ENCODE measurements around the gene PCSK7.
A peak's percentile ranks its signal among the peaks of the same experiment; 100 is the strongest.
"Not testable (repeated sequence)": the region's sequence is repeated elsewhere in the genome, so short reads cannot be mapped to it uniquely, and the experiment has no call there.

The PCSK7 gene, protein sequence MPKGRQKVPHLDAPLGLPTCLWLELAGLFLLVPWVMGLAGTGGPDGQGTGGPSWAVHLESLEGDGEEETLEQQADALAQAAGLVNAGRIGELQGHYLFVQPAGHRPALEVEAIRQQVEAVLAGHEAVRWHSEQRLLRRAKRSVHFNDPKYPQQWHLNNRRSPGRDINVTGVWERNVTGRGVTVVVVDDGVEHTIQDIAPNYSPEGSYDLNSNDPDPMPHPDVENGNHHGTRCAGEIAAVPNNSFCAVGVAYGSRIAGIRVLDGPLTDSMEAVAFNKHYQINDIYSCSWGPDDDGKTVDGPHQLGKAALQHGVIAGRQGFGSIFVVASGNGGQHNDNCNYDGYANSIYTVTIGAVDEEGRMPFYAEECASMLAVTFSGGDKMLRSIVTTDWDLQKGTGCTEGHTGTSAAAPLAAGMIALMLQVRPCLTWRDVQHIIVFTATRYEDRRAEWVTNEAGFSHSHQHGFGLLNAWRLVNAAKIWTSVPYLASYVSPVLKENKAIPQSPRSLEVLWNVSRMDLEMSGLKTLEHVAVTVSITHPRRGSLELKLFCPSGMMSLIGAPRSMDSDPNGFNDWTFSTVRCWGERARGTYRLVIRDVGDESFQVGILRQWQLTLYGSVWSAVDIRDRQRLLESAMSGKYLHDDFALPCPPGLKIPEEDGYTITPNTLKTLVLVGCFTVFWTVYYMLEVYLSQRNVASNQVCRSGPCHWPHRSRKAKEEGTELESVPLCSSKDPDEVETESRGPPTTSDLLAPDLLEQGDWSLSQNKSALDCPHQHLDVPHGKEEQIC

DNA sequence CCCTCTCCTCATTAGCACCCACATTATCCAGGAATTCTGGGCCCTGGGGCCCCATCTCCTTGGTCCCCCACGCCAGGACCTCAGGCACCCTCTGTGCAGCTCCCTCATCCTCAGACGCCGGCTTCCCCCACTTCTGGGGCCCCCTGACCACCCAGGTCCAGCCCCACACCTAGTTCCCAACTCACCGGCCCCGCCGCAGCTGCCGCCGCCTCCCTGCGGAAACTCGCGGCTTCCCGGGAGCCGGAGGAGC, at the start of gene PCSK7:
PCSK7 (minus strand) TSS at position 232 of the 250 bp plus-strand sequence. CDS start 2,229 bp downstream, outside the sequence.
- no peak for DNase-seq

DNA sequence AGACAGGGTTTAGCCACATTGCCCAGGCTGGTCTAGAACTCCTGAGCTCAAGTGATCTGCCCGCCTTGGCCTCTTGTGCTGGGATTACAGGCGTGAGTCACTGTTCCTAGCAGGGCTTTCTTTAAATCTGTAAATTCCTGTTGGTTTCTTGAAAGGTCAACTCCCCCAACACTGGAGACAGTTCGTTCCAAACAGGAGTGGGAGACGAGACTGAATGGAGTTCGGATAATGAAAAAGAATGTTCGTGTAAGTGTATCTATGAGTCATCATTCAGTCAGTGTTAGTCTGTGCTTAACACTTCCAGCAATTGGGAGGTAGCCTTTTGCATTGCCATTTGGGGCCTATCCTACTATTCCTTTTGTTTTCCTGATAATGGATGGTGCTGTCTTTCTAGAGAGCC, 49.3 kb upstream of the PCSK7 start:
- DNase-seq, result no peak

DNA sequence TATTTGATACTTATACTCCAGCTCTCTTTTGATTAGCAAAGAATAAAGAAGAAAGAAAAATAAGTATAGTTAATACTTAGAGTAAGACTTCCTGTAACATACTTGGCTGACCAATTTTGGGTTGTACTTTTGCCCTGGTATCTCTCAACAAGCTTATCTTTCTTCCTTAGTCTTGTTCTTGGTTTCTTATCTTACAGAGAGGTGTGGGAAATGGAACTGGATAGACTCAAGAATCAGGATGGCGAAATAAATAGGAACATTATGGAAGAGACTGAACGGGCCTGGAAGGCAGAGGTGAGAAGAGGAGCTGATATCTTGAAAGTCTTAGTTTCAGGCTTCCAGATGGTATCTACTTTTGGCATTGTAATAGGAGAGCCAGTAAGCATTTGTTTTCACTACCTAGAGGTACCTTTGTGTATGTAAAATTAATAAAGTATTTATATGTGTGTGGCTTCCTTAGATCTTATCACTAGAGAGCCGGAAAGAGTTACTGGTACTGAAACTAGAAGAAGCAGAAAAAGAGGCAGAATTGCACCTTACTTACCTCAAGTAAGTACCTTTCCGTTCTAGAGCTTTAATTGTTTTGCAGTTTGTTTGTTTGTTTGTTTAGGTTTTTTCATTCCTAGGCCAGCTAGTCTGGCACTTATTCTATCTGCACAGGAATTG, 48.0 kb upstream of the PCSK7 start:
- DNase-seq, result no peak

DNA sequence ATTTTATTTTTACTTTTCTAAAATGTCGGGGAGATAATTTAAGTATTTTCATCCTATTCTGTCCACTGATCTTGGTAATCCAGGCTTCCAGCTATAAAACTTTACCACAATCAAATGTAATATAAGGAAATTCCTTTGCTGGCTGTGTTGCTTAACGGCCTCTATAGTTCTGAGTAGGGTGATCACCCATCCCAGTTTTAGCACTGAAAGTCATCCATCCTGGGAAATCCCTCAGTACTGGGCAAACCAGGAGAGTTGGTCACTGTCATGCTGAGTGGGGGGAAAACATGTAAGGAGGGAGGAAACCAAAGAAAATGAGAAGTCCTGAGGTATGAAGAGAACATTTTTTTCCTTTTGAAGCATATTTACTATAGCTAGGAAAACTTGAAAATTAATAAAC, 46.5 kb upstream of the PCSK7 start:
- DNase-seq, result no peak

DNA sequence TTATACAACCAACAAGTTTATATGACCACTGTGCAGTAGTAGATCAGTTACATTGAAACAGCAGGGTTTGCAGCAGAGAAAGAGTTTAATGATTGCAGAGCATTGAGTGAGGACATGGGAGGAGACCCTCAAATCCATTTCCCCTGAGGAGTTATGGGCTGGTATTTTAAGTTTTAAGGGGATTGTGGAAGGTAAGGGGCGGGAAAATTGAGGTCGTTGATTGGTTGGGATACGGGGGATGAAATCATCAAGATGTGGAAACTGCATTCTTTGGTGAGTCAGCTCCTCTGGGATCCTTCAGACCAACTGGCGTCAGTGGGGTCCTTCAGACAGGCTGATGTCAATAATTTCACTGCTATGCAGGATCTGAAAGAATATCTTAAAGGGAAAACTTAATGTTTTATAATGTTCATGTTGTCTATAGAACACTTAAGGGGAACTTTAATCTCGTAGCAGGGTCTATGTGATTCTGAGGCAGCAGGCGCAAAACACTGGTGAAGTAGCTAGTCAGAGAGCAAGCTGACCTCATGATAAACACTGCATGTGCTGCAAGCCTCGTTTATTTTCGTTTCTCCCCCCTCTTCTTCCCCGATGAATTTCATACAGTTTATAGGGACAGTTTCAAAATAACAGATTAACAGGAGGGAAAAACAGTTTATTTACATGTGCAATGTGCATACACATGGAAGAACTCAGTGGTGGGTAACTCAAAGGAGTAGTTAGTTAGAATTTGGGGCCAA, 41.8 kb upstream of the PCSK7 start:
- no peak for DNase-seq

DNA sequence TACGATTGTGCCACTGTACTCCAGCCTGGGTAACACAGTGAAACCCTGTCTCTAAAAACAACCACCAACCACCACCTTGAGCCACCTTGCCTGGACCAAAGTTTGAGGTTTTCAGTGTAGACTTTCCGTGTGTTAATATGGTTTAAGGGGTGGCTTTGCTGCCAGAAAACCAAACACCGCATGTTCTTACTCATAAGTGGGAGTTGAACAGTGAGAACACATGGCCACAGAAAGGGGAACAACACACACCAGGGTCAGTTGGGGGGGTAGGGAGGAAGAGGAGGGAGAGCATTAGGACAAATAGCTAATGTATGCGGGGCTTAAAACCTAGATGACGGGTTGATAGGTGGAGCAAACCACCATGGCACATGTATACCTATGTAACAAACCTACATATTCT, 40.3 kb upstream of the PCSK7 start:
- DNase-seq, result not testable (repeated sequence)

DNA sequence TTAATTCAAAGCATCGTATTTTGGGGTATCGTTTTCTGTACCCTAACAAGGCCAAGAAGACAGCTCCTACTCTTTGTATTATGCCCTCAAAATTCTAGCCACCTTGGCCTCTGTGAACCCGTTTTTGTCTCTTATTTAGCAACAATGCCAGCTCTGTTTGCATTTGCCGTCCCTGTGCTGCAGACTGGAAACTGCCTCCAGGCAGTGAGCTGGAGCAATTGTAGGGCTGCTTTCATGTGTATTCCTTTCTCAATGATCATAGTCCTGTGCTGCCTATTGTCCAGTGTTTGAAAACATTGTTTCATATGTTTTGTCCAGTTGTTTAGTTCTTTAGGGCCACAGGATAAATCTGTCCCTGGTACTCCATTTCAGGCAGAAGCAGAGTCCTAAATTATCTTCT, 39.3 kb upstream of the PCSK7 start:
- no peak for DNase-seq

DNA sequence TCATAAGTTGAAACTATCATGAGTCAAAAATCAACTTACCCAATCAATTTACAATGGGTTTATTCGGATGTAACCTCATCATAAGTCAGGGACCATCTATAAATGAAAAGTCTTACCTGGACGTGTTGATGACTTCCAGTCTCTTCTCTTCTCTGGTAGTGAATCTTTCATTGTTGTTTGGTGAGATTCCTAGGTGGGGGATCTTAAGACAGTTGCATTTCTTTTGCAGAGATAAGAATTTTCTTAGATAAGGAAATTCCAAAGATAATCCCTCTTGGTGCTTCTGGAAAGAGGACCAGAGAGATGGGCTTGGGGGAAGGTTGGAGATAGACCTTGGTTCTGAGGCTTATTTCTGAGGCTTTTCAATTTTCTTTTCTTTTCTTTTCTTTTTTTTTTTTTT, 38.0 kb upstream of the PCSK7 start:
- DNase-seq, result no peak

DNA sequence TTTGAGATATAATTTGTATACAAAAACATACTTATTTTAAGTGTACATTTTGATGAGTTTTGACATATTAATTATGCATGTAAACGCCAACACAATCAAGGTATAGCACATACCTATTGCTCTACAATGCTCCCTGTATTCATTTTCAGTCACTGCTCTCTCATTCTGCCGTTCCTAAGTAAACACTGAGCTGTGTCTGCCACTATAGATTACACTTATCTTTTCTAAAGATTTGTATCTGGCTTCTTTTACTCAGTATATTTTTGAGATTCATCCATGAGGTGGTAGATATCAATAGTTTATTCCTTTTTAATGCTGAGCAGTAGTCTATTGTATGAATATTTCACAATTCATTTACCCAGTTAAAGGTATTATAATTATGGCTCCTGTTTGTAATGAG, 33.9 kb upstream of the PCSK7 start:
- no peak for DNase-seq

DNA sequence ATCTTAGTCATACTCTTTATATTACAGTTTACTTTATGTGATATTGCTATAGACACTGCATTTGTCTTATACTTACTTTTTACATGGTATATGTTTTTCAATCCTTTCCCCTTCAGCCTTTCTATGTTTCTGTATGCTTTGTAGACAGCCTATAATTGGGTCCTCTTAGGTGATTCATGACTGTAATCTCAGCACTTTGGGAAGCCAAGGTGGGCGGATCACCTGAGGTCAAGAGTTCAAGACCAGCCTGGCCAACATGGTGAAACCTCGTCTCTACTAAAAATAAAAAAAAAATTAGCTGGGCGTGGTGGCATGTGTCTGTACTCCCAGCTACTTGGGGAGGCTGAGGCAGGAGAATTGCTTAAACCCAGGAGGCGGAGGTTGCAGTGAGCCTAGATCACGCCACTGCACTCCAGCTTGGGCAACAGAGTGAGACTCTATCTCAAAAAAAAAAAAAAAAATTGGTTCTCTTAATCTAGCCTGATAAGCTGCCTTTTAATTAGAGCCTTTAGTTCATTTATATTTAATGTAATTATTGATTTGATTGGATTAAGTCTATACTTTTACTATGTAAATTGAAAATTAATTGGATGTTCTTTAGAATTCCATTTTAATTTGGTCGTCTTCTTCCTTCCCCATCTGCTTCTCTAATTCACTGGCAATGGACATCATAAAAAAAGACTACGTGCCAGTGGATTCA, 32.9 kb upstream of the PCSK7 start:
- DNase-seq, result not testable (repeated sequence)

DNA sequence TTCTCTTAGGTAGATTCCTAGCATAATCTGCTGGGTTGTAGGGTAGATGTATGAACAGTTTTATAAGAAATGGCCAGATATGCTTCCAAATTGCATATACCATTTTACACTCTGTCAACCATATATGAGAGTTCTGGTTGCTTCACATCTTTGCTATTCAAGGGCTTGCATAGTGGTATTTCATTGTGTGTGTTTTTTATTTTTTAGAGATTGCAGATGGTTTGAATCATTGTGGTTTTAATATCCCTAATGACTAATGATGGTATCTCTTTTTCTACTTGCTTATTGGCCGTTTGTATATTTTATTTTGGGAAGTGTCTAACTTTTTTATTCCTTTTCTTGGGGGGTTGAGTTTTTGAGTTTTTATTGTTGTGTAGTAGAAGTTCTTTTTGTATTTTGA, 27.5 kb upstream of the PCSK7 start:
- no peak for DNase-seq

DNA sequence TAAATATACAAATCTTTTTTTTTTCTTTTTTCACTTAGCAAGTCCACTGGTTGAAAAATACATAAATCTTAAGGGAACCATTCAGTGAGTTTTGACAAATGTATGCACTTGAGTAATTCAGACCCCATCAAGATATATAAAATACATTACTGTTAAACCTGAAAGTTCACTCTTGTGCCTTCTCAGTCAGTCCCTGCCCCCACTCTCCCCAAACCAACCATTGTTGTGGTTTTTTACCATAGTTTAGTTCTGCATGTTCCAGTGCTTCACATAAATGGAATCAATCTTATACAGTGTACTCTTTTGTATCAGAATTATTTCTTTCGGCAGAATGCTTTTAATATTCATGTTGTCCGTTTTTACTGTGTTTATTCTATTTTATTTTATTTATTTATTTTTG, 26.7 kb upstream of the PCSK7 start:
- no peak for DNase-seq

DNA sequence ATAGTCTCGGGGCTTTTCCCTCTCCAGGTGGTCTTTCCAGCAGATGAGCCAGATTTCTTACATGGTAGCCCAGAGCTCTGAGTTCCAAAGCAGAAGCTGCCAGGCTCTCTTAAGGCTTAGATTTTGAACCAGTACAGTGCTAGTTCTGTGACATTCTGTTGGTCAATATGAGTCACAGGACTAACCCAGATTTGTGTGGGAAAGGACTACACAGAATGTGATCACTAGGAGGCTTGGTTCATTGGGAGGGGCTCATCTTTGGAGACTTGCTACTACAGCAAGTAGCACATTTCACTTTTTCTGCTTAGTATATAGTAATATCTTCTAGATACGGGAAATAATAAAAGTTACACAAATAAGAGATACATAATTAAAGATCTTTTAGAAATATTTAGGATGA, 24.7 kb upstream of the PCSK7 start:
- DNase-seq, result no peak

DNA sequence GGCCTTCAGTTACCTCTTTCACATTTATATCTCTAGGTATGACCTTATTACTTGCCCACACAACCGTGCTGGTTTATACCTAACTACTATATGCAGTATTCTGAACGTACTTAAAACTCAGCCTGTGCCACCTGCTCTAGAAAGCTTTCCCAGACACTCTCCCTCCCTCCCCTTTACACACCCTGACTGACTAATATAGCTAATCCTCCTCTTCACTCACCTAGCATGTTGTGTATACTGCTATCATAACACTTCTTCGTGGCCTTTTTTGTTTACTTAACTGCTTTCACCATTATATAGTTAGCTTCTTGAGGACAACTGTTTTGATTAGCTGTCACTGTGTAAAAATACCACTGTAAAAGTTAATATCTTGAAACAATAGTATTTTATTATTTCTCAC, 24.1 kb upstream of the PCSK7 start:
- DNase-seq, result no peak

DNA sequence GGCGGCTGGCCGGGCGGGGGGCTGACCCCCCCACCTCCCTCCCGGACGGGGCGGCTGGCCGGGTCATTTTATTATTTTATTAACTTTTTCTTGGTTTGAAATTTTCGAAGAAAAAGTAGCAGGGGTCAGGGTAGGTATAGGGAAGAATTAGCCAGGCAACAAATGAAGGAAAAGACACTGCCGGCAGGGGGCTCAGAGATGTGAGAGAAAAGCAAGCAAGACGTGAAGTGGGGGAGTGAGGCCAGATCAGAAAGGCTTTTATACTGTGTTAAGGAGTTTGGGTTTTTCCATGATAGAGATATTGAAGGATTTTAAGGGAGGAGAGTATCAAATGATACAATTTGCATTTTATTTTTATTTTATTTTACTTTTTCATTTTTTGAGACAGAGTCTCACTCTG, 19.6 kb upstream of the PCSK7 start:
- no peak for DNase-seq

DNA sequence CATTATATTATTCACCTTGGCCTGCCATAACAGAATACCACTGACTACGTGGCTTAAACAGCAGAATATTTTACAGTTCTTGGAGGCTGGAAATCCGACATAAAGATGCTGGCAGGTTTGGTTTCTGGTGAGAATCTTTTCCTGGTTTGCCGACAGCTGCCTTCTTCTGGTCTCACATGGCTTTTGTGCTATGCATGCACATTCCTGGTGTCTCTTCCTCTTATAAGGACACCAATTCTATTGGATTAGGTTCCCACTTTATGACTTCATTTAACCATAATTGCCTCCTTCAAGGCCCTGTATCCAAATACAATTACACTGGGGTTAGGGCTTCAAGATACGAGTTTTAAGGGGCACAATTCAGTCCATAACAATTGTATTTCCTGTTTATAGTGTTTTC, 17.7 kb upstream of the PCSK7 start:
- DNase-seq, result no peak

DNA sequence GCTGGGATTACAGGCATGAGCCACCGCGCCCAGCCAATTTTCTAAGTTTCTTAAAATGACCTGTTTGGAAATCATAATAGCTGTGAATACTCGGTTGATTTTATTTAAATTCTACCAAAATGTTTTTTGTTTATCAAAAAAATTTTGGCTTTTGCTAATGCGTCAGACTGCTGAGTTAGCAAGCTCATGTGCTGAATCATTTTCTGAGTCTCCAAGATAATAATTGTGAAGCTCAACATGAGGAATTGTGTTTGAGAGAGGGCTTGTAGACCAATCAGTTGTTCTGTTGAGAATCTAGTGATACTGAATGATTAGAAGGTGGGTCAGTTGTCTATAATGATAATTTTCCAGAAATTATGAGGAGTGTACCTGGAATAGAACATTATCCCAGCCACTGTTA, 16.5 kb upstream of the PCSK7 start:
- DNase-seq, result no peak

DNA sequence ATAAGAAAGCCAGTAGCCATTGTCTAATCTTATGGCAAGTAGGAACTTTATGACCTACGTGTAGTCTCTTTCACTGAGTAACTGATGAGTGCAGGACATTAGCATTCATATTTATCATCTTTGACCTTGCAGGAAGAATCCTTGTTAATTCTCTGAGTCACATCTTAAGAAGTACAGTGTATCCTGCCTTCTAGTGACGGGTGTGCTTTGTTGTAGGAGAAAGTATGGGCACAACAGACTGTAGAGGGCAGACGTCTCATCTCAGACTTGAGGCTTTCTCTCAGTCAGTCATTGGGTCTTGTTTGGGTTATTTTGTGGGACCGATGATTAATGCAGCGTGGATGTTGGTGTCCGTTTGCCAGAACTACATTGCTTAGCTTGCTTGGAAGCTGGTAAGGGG, 7.4 kb upstream of the PCSK7 start:
- DNase-seq, result no peak

DNA sequence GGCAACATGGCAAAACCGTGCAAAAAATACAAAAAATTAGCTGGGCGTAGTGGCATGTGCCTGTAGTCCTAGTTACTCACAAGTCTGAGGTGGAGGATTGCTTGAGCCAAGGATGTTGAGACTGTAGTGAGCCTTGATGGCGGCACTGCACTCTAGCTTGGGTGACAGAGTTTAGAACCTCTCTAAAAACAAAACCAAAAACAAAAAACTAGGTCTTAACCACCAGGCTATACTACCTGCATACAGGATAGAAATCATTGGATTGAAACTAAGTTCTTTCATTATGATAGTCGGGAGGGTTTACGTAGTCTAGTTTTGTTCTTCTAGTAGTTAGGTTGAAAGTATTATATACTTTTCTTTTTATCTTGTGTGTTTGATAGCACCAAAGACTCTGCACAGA, 6.3 kb upstream of the PCSK7 start:
- no peak for DNase-seq

DNA sequence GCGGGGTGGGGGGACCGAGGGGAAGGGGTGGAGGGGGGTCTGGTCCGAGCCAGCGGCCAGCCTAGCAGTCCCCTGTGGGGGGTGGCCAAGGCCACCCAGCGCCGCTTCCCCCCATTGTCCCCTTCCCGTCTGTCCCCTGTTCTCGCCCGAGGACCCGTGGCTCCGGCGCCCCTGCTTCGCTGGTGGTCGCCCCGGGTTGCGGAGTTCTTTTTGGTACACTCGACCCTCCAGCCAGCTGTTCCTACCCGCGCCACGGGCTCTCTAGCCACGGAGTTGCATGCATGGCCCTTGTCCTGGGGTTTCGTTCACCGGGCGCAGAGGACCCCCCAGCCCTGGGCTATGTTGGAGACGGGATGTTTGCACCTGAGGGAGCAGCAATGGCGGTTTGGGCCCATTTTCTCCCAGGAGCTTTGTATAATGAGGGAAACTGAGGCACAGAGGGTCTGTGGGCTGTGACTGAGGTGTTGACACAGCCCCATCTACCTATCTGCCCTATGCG, 1.1 kb upstream of the PCSK7 start:
- DNase-seq, result no peak

DNA sequence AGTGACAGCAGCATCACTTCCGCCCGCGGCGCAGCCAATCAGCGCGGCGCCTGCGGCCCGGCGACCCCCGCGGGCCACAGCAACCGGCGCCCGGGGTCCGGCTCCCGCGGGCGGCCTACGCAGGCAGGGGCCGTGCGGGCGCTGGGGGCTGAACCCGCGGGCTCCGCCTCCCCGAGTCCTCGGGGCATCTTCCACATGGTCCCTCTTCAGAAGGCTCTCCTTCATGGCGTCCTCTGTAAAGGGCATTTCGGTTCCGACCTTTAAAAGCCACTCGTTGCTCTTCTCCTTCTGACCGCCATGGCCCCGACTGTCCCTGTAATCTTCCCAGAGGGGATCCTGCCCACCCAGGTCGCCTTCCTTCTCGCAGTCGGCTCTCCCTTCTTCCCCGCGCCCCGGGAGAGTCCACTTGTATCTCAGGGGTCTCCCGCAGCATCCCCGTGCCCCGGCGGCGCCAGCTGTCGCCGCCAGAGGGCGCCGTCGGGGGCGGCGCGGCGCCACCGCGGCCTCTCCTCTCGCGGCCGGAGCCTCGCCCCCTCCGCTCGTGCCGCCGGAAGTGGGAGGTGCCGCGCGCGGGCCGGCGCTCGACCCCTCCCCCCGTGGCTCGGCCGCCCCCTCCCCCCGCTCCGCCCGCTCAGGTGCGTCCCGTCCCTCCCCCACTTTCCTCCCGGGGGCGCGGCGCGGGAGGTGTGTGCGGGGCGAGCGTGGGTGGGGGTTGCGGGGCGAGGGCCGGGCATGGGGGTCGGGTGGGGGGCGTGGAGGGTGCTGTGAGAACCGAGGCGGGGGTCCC, 412 bp upstream of the PCSK7 start, which contains the start of gene RNF214:
RNF214 (plus strand) TSS at position 580 of the 787 bp plus-strand sequence. CDS start 1,602 bp downstream, outside the sequence.
- peak; percentile 33 for DNase-seq

Measured in NCI-H2029 treated with DMSO at 0.1 percent for 48 hours (cell line).